Psoas muscle (tissue), 8 donors: ENCODE measurements around the gene LRFN2. TPM values are rescaled to one million over a fixed set of nuclear protein-coding genes. Genes with fewer than 3 reads are reported as not detected.

Experiments
- ATAC-seq, 4 donors: fragments of 200-7000 bp; cut with Tn5 transposase; one replicate each; pipeline ENCODE4 v1.9.1; 2020; ENCODE audit warnings: moderate library complexity in 3 of 4, mild to moderate bottlenecking in 2 of 4
- DNase-seq, 2 donors: peaks; one replicate each; pipeline ENCODE4 v3.0.0-alpha.2; 2020
- H3K27ac ChIP-seq: fragments of 200-600 bp; one replicate; pipeline ENCODE4 v1.8.0; 2022
- H3K27me3 ChIP-seq, 3 donors: fragments of 200-600 bp in 1 of 3; one replicate each; pipeline versions ENCODE4 v1.6.1 to v1.8.0; 2013 to 2022; ENCODE audit warnings: low read length in 2 of 3, mild to moderate bottlenecking in 2 of 3, moderate library complexity in 1 of 3; ENCODE audit not compliant: insufficient read depth in 3 of 3
- H3K36me3 ChIP-seq, 2 donors: fragments of 200-600 bp in 1 of 2; one replicate each; pipeline versions ENCODE4 v1.6.1 to v1.8.0; 2013 to 2022; ENCODE audit warnings: low read depth in 1 of 2, mild to moderate bottlenecking in 1 of 2, moderate library complexity in 1 of 2; ENCODE audit not compliant: insufficient read depth in 1 of 2
- H3K4me1 ChIP-seq: fragments of 200-600 bp; one replicate; pipeline ENCODE4 v1.8.0; 2022
- H3K4me3 ChIP-seq: fragments of 200-600 bp; one replicate; pipeline ENCODE4 v1.8.0; 2022; ENCODE audit warnings: mild to moderate bottlenecking
- H3K9me3 ChIP-seq: fragments of 200-600 bp; one replicate; pipeline ENCODE4 v1.8.0; 2022
- CTCF ChIP-seq: fragments of 200-600 bp; IDR thresholded peaks from one replicate; pipeline ENCODE4 v1.8.0; 2022; ENCODE audit warnings: antibody characterized with exemption
- WGBS, 3 donors: extraction: QIAGEN DNeasy Blood & Tissue Kit; methylation state at CpG; one replicate each; pipeline versions ENCODE4 v1.1.6 to v1.1.7; 2013; 5-methylcytosine and 5-hydroxymethylcytosine counted together
- intact Hi-C, 2 donors: fragments of 100-400 bp; cut with DNase I; formaldehyde crosslinking; loops; one replicate each; pipeline versions ENCODE4 v1.11.0 to v1.14.2; 2022
- polyA plus RNA-seq, 3 donors: library from polyadenylated mRNA; stranded (reverse); fragments of 200-250 nt; gene quantifications; one replicate each; pipeline ENCODE4 v1.2.3, GENCODE V29; 2013
- total RNA-seq, 4 donors: library from RNA; stranded (reverse); fragmentation: NEBNext Ultra II Directional in 2 of 4; extraction: Animal tissue kit (Norgen Biotek cat#: 25700) in 2 of 4; gene quantifications; one replicate each; pipeline versions ENCODE4 v1.2.1 to v1.2.4, GENCODE V29; 2021 to 2023
- donor health status: healthy with polysubstance abuse.
- donor health status: DM: no; HTN: no; CAD: no; lungs with moderate emphysema.
- donor health status: Bipolar disorder and iron deficiency.
- donor health status: healthy.
- donor health status: DM: yes; HTN: yes; CAD: no.
- donor health status: DM: no; HTN: no; CAD: no.
- donor health status: DM: no; HTN: no; CAD: no.
- donor health status: DM: yes; HTN: yes; CAD: no.

The LRFN2 gene
- total and polyA plus RNA-seq, 7 donors = 0.06 TPM; not detected in 6

- 55 to 70% (median 57%) methylated on average over 9 of the region's 9 CpGs for WGBS, 3 donors
- DNase-seq = no peak
- intact Hi-C loops = no loop called here
- Histone ChIP-seq H3K9me3 (no peaks in the 10 kb centered on the region), H3K4me1 (no peaks in the 10 kb centered on the region), H3K4me3 (no peak overlapping the region), H3K27me3 (no peaks in the 10 kb centered on the region), H3K36me3 (no peaks in the 10 kb centered on the region), H3K27ac (no peak overlapping the region)
- TF ChIP-seq CTCF = no peak
- ATAC-seq = no peak
Observed at GRCh38 chr6:40506954-40507353, 80.2 kb downstream of the LRFN2 start.

- no peaks in the 10 kb centered on the region for H3K36me3 ChIP-seq
- H3K9me3 ChIP-seq = no peaks in the 10 kb centered on the region
- intact Hi-C loops = no loop called here
- 91 to 93% (median 92%) methylated on average over 12 of the region's 12 CpGs for WGBS, 3 donors
- H3K27ac ChIP-seq = no peak overlapping the region
- ATAC-seq (no peak), DNase-seq (no peak)
- H3K27me3 ChIP-seq = no peaks in the 10 kb centered on the region
- no peaks in the 10 kb centered on the region for H3K4me1 ChIP-seq
- TF ChIP-seq CTCF = no peak
- no peak overlapping the region for H3K4me3 ChIP-seq
Observed at GRCh38 chr6:40505191-40505810, 81.9 kb downstream of the LRFN2 start.

DNA sequence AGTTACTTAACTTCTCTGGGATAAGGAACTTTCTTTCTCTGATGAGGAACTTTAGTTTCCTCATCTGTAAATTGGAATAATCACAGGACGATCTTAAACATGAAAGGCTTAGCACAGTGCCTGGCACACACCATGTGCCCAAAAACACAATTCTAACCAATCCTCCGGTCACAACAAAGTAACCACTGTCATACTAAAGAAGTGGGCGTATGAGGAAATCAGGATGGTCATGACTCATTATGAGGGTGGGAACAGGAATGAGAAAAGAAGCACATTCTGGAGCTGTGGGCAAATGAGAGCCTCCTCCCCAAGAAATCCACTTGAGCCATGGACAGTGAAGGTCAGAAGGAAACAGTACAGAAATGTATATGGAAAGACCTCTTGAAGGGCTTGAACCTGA, 82.9 kb downstream of the LRFN2 start:
- H3K4me1 ChIP-seq = no peaks in the 10 kb centered on the region
- no peaks in the 10 kb centered on the region for H3K27me3 ChIP-seq
- 83 to 94% (median 91%) methylated on average over 3 of the region's 3 CpGs for WGBS, 3 donors
- ATAC-seq (no peak), DNase-seq (no peak)
- H3K4me3 ChIP-seq = no peak overlapping the region
- no peak for TF ChIP-seq CTCF
- no peaks in the 10 kb centered on the region for H3K9me3 ChIP-seq
- no peaks in the 10 kb centered on the region for H3K36me3 ChIP-seq
- no peak overlapping the region for H3K27ac ChIP-seq
- intact Hi-C loops = no loop called here

GRCh38 chr6:40500227-40500626, 86.9 kb downstream of the LRFN2 start:
- Histone ChIP-seq H3K36me3 (no peaks in the 10 kb centered on the region), H3K4me1 (no peaks in the 10 kb centered on the region), H3K27ac (no peak overlapping the region), H3K27me3 (no peaks in the 10 kb centered on the region), H3K4me3 (no peak overlapping the region), H3K9me3 (no peaks in the 10 kb centered on the region)
- no peak for ATAC-seq
- WGBS, 3 donors = 84 to 85% (median 84%) methylated on average over 4 of the region's 4 CpGs
- intact Hi-C loops = no loop called here
- TF ChIP-seq CTCF = no peak
- DNase-seq = no peak

DNA sequence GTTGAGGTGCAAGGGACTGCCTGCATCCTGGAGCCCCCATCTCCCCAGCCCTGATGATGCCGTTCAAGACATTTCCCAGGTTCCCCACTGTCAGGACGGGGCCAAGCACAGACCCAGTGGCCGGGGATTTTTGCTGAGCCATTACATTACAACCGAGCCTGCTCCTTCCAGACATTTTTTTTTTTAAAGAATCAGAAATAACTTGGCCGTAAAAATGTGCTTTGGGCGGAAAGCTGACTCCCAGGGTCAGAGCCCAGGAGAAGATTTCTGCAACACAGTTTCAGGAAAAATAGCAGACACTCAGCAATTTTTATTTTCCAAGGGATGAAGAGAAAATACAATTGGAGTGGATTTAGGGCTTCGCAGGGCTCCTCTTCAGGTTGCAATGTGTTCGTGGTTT, 87.9 kb downstream of the LRFN2 start:
- Histone ChIP-seq H3K9me3 (no peaks in the 10 kb centered on the region), H3K4me3 (no peak overlapping the region), H3K27ac (no peak overlapping the region), H3K36me3 (no peaks in the 10 kb centered on the region), H3K27me3 (no peaks in the 10 kb centered on the region), H3K4me1 (no peaks in the 10 kb centered on the region)
- 44 to 48% (median 46%) methylated on average over 8 of the region's 8 CpGs for WGBS, 3 donors
- DNase-seq (no peak), ATAC-seq (no peak)
- intact Hi-C loops = no loop called here
- no peak for TF ChIP-seq CTCF
